Measurements from ENCODE around the gene STAG3.

DNA sequence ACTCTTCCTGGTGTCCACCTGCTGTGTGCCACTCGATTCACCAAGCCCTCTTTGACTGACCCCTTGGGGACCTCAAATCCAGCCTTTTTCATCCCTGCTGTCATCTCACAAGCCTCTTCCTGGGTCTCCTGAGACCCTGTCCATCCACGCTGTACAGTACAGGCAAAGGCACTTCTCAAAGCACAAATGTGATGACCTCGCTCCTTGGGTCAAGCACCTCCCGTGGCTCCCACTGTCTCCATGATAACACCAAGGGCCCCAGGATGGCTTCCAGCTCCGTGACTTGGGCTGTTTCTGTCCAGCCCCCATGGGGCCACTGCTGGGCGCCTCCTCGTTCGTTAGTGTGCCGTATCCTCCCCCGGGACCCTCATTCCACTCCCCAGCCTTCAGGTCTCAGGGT lies 70.8 kb downstream of the STAG3 start:
- TF ChIP-seq, protein P1, sequence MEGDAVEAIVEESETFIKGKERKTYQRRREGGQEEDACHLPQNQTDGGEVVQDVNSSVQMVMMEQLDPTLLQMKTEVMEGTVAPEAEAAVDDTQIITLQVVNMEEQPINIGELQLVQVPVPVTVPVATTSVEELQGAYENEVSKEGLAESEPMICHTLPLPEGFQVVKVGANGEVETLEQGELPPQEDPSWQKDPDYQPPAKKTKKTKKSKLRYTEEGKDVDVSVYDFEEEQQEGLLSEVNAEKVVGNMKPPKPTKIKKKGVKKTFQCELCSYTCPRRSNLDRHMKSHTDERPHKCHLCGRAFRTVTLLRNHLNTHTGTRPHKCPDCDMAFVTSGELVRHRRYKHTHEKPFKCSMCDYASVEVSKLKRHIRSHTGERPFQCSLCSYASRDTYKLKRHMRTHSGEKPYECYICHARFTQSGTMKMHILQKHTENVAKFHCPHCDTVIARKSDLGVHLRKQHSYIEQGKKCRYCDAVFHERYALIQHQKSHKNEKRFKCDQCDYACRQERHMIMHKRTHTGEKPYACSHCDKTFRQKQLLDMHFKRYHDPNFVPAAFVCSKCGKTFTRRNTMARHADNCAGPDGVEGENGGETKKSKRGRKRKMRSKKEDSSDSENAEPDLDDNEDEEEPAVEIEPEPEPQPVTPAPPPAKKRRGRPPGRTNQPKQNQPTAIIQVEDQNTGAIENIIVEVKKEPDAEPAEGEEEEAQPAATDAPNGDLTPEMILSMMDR (IDR thresholded peaks at IDR 0.05), result no peak
- no peak for TF ChIP-seq POLR2A (IDR thresholded peaks at IDR 0.05)
